NCI-H82 (cell line): ENCODE measurements around the gene FHIT.
A peak's percentile ranks its signal among the peaks of the same experiment; 100 is the strongest.

Experiments
- DNase-seq: peaks from one replicate; lab custom pipeline; 2025; lab: John Stamatoyannopoulos, UW

Gene FHIT

GRCh38 chr3:60841355-60841754 is 409.9 kb downstream of the FHIT start:
- no peak for DNase-seq

DNA sequence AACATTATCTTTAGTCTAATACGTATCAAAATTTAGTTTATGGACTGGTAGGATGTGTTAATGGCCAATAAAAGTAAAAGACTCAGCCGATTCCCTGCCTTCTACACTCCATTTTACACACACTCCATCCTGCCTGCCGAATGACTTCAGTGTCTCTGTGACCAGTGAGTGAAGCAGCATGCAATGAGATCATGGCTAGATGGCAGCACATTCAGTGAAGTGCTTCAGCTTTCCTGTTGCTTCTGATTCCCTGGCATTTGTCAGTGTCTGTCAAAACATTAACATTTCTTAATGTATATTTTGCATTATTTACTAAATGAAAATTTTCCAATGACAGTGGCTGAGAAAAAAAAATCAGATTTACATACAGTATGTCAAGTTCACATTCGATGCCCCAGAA is 412.0 kb downstream of the FHIT start:
- peak; percentile 10 for DNase-seq

- DNase-seq, result no peak
These were observed 415.5 kb downstream of the FHIT start for GRCh38 chr3:60835796-60836195.

GRCh38 chr3:60829058-60829457 is 422.2 kb downstream of the FHIT start:
- no peak for DNase-seq

DNA sequence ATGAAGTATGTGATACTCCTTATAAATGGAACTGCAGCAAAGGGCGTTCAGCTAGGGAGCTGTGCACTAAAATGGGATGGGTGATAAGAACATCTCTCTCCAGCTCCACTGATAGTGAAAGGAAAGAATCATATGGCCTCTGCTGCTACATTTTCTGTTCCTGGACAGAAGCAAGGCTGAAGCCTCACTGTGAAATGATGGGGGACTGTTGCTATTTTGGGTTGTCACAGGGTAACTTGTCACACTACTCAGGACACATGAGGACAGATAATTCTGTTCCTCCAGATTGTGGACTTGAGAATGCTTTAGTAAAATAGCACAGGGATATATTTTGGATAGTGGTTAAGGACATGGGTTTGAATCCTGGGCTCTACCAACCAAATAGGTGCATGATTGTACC is 423.6 kb downstream of the FHIT start:
- DNase-seq, result no peak

DNA sequence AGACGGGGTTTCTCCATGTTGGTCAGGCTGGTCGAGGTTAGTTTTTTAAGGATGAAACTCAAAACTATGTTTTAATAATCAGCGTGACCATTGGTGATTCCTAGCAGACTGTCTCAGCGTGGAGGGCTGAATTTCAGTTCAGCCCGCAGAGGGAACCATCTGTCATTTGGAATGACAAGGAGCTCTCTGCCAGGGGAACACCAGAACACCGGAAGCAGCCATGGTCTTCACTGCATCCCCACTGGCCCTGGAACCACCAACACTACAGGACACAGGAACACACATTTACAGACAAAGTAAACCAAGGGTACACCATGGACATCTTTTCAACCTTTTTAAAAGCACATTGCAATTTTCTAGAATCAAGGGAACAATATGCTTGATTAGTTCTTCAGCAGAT is 424.7 kb downstream of the FHIT start:
- DNase-seq, result no peak

GRCh38 chr3:60812502-60812901 is 438.8 kb downstream of the FHIT start:
- DNase-seq, result no peak

- no peak for DNase-seq
These were observed 440.4 kb downstream of the FHIT start for GRCh38 chr3:60810881-60811280.

DNA sequence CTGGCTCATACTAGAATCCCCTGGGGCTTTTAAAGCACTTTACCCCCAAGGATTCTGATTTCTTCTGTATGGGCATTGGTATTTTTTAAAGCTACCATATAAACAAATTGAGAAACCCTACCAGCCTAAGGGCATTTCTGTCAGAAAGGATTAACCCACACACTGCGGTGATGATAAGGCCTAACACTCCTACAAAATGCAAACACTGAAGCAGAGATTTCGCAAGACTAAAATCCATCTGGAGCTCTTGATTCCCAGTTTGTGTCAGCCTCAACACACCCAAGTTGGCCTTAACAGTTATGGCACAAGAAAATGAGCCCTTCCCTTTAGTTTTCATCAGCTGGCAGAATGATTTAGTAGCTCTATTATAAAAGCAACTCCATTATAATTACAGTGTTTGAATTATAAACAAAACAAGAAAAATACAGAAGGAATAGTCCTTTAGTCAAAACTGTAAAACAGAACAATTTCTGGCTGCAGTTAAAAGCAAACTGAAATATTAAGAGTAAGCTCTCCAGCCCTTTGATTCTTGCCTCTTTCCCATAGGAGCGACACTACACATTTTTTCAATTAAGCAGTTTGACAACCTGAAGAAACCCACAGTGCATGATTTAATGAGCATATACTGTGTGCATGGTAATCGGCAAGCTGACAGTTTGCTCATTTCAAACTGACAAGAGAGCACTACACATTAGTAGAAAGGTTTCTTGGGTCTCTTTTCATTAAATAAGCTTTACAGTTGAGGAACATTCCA is 441.2 kb downstream of the FHIT start:
- peak; percentile 69 for DNase-seq

DNA sequence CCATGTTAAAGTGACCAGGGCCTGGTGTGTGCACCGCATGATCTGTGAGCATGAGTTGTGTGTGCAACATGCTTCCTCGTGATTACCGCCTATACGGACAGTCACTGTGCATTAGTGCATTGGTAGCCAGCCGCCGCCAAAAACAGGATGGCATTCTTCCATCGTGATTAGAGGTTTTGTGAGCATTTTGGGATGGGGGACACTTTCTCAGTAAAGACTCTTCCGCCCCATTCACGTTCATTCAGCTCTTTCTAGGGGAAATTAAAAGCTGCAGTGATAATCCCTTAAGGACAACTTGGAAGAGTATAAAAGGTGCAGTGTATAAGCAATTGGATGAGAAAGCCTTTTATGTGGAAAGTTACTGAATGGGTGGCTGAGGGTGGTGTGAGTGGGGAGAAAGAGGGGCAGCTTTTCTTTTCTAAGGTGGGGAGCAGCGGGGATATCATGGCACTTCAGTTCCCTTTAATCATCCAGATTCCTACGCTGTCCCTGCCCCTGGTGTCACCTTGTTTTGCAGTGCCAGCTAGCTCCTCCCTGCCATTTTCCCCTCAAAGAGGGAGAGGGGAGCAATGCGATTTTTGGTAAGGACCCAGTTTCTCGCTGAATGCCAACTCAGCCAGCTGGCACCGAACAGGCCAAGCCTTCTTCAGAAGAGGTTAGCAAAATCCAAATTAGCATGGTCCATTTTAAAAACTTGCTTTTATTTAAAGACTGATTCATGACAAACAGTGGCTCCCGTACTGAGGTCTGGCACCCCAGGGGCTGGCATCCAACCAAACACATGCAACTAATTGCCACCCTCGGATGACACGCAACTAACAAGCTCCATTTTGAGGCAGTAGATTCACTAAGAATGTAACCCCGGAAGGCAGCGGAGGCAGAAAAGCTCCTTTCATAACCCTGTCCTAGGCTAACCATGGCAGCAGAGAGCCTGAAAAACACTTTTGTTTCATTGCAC is 447.8 kb downstream of the FHIT start:
- no peak for DNase-seq

- DNase-seq, result no peak
These were observed 449.9 kb downstream of the FHIT start for GRCh38 chr3:60801307-60801706.

DNA sequence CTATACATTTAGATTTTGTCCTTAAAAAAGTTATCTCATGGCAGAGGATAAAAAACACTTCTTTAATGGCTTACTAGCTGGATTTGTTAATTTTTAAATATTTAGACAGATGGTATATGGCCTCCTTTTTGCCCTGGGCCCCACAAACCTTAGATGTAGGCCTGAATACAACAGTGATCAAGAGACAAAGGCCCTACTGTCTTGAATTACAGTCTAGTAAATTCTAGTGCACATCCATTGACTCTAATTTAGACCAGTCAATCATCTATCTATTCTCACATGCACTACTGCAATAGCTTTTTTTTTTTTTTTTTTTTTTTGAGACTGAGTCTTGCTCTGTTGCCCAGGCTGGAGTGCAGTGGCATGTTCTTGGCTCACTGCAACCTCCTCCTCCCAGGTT is 452.8 kb downstream of the FHIT start:
- DNase-seq, result no peak

- no peak for DNase-seq
These were observed 458.9 kb downstream of the FHIT start for GRCh38 chr3:60792249-60792852.

DNA sequence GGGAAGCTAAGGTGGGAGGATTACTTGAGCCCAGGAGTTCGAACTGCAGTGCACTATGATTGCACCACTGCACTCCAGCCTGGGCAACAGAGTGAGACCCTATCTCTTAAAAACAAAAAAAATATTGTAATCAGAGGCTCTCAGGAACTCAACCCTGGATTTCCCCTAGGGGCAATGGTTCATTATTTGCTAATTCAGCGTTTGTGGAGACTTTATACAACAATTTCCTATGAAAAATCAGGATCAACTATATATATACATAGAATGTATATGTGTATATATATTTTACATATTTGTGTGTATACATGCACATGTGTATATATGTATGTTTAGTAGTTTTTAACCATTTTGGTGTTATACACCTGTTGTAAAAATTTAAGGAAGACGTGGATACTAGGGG is 463.1 kb downstream of the FHIT start:
- DNase-seq, result no peak

GRCh38 chr3:60781935-60782334 is 469.3 kb downstream of the FHIT start:
- no peak for DNase-seq

GRCh38 chr3:60779637-60780036 is 471.6 kb downstream of the FHIT start:
- DNase-seq, result no peak

GRCh38 chr3:60775985-60776384 is 475.3 kb downstream of the FHIT start:
- no peak for DNase-seq

DNA sequence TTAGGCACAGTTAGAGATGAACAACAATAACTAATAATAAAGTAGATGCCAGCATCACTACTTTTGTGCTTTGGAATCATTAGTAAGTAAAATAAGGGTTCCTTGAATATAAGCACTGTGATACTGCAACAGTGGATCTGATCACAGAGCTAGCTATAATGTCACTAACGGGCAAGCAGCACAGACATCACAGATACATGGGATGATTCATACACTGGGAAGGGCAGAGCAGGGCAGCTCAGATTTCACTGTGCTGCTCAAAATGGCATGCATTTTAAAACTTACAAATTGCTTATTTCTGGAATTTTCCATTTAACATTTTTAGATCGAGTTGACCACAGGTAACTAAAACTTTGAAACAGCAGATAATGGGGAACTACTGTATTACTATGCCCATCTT is 476.6 kb downstream of the FHIT start:
- no peak for DNase-seq

DNA sequence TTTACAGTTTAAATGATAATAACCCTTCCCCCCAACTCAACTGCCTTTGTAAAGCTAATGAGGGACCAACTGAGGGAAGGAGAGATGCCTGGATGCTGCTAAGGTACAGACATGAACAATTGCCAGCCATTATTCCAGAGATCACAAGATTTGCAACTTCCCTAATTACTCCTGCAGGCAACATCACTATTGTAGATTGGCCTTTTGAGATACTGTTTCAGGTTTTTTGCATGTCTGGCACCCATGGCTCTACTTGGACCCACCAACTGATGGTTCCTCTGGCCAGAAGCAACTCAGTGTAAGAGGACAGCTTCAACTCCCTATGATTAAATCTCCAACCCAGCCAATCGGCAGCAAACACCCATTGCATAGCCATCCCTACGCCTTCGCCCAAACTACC is 478.7 kb downstream of the FHIT start:
- DNase-seq, result no peak

DNA sequence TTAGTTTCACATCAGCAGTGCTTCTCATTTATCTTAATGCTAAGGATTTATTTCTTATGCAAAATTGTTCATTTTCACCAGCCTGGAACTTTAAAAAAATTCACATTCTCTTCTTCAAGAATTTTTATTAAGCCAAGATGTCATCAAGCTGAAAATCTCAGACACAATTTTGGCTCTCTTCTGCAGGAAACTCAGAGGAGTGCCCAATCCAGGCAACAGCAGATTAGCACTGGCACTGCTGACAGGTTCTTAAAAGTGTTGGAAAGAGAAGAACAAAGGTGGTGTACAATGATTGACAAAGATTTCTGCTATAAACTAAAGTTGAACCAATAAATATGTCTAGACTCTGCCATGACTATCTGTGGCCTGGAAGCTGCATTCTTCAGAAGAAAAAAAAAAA is 479.5 kb downstream of the FHIT start:
- no peak for DNase-seq

GRCh38 chr3:60770532-60770931 is 480.7 kb downstream of the FHIT start:
- no peak for DNase-seq

- DNase-seq, result peak; percentile 15
These were observed 483.7 kb downstream of the FHIT start for GRCh38 chr3:60767536-60767935.

- no peak for DNase-seq
These were observed 485.5 kb downstream of the FHIT start for GRCh38 chr3:60765776-60766175.
